ENCODE results near the gene ZNF281.

Gene ZNF281

DNA sequence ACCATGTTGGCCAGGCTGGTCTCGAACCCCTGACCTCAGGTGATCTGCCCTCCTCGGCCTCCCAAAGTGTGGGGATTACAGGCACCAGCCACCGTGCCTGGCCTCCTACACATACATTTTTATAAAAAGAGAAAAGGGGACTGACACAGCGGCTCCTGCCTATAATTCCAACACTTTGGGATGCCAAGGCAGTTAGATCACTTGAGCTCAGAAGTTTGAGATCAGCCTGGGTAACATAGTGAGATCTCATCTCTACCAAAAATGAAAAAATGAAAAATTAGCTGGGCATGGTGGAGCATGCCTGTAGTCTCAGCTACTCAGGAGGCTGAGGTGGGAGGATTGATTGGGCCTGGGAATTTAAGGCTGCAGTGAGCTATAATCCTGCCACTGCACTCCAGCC is 23.4 kb downstream of the ZNF281 start:
- DNase-seq (ENCODE audit: low read depth in 2 of 2) = no peak

DNA sequence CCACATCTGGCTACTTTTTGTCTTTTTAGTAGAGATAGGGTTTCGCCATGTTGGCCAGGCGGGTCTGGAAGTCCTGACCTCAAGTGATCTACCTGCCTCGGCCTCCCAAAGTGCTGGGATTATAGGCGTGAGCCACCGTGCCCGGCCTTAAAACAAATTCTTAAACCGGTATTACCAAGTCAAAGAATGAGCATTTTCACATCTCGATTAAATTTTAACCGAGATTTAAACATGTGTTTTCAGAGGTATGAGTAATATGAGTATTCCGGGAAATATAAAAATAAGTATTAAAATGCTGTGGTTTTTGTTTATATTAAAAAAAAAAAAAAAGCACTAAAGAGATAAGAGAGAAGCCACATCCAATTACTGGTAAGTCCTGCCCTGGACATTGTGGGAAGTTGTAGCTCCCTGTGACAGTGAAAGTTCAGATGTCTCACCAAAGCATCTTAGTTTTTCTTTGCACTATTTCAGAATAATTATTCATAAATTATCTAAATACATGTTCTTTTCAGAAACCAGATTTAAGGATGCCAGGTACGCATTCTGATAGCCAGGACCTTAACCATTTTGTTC is 24.9 kb downstream of the ZNF281 start:
- DNase-seq (ENCODE audit: low read depth in 2 of 2) = no peak

DNA sequence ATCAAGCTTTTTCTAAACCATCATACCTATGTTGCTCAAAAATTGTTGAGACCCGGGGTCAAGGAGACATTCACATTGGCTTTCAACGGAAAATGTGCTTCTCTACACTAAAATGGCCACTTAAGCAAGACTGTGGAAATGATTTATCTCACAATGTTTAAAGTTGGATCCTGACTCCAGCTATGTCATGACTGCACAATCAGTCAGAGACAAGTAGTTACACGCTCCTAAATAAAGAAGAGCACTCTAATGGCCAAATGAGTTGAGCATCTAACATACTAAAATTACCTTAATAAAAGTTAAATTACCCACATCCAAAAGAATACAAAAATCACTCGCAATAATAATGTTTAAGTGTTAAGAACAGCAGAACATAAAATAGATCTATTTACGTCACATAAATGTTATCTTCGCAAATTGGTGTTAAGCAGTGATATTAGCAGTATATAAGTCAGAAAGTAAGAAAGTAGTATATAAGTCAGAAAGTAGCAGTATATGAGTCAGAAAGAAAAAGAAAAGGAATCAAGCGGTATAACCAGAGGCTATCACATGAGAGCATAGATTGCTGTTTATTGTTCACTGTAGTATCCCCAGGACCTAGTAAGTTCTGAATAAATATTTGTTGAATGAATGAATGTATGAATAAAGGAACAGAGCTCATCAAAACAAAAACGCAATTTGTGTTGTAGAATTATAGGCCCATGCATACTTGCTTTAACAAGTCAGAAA is 28.4 kb downstream of the ZNF281 start:
- DNase-seq (ENCODE audit: low read depth in 2 of 2) = no peak

DNA sequence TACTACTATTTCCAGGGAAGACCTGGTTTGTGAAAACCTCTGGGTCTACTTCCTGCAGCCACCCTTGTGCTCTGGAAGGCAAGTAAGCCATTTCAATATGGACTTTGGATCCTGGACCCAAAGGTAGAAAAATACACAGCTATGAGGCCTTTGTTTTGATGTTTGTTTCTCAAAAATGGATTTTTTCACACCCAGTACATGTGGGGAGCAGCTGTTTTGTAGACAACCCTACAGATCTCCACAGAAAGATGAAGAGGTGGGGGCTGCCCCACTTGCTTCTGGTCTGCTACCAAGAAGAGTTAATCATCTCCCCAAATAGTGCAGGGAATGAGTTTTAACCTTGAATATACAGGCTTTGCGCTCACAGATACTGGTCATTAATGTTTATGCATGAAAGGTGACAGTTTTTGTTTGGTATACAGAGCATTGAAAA is 29.2 kb downstream of the ZNF281 start:
- no peak for DNase-seq (ENCODE audit: low read depth in 2 of 2)

DNA sequence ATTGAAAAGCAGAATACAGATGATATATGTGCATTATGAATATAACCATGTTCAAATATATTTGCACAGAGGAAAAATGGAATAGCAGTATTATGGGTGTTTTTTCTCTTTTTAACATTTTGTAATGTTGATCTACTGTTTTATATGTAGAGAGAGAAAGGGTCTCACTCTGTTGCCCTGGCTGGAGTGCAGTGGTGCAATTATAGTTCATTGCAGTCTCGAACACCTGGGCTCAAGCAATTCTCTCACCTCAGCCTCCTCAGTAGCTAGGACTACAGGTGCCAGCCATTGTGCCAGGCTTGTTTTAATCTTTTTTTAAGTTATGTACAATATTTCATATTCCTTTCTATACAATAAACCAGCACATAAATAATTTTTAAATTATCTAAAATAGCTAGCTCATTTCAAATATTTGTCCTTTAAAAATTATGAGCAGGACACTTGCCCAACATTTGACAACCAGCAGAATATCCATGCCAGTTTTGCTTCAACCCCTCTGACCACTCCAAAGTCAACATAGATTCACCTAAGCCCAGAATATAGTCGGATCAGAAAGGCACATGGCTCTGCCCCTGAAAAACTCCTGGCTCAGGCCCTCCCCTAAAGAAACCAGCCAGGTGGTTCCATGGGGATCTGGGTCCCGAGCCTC is 29.8 kb downstream of the ZNF281 start:
- no peak for DNase-seq (ENCODE audit: low read depth in 2 of 2)

DNA sequence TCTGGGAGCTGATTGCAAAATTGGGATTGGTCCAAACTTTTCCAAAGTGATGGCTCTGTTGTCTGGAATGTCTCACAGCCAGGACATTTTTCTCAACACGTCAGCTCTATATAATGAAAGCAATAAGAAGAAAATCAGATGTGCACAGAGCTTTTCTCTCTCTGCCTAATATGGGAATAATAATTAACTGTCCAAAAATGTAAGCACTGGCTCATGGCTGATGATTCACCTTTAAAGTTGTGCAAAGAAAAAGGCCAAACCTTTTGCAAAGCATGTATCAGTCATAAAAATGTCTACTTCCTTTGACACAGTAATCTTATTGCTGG is 30.4 kb downstream of the ZNF281 start:
- DNase-seq (ENCODE audit: low read depth in 2 of 2) = no peak

DNA sequence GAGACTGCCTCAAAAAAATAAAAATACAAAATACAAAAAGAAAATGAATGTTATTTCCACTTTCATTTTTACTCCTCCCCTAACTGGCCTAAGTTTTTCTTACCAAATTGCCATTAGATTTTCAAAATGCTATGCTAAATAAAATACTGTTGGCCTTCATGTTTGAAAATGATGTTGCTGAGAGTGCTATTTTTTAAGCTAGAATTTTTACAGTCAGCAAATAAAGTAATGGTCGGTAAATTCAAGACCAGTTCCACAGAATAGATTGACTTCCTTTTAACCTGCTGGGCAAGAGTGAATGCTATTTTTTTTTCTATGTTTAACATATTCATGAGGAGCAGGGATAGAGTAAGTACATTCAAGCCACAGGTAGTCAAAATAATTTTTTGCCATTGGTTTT is 31.7 kb downstream of the ZNF281 start:
- no peak for DNase-seq (ENCODE audit: low read depth in 2 of 2)

DNA sequence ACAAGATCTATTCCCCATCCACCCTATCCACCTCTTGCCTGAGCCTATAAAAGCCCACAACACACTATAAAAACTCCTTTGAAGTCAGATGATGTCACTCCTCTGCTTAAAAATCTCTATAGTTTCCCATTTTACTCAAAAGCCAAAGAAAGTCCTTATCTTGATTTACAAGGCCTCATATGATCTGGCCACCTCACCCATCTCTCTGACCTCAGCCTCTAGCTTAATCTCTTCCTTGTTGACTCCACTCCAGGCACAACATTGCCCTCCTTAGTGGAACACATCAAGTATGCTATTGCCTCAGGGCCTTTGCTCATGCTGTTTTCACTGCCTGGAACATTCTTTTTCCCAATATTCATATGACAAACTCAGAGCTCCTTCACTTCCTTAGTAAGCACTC is 33.3 kb downstream of the ZNF281 start:
- no peak for DNase-seq (ENCODE audit: low read depth in 2 of 2)

DNA sequence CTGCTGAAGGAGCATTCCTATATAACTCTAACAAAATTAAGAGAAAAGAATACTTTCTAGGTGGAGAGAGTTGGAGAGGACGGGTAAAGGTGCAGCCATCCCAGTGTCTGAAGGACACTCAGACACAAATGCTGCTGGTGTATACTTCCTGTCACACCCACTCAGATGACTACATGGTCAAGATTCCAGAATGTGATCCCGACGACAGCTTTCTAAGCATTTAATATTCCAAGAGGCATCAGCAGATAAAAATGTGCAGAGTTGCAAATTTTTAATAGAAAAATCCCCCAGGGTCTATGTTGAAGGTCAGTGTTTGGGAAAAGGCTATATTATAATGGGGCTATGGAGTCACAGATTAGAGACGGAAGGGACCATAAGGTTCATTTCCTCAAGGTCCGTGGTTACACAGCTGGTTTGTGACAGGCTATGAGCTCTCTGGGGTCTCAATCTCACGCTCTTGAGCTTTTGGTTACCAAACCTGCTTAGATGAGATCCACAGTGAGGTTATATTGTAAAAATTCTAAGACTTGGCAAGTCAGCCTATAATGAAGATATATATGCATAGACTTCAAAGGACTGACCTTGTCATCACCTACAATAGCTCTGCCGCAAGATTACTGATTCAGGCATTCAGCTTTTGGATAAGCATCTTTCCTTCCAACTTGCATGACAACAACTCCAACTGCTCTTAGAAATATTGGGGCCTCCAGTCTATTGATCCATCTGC is 35.1 kb downstream of the ZNF281 start:
- no peak for DNase-seq (ENCODE audit: low read depth in 2 of 2)

DNA sequence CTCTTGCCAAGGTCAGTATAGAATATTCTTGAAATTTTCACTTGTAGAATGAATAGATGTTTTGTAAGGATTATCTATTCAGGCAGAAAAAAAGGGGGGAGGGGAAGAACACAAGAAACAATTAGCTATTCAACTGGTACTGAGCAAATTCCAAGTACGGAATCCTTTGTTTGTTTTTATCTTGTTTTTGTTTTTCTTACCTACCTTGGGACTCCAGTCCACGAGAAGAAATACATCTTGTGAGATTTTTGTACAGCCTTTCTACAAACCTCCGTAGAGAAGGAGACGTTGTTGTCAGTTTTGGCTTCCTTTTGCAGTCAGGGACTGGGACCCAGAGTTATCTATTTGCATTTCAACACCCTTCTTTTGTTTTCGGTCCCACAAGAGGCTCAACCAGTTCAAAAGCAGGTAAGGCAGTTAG is 36.0 kb downstream of the ZNF281 start:
- DNase-seq (ENCODE audit: low read depth in 2 of 2) = no peak

DNA sequence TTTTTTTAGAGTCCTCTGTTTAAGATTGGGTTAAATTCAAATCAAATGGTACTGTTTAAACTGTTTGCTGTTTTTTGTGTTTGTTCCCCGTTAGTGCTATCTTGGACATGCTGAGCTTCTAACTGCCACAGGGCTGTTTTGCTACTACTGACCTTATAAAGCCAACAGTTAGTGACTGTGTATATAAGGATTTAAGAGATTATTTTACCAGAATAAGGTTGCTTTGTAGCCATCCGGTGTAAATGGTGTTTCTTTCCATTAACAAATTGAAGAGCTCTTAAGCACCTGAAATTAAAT is 37.0 kb downstream of the ZNF281 start:
- no peak for DNase-seq (ENCODE audit: low read depth in 2 of 2)

DNA sequence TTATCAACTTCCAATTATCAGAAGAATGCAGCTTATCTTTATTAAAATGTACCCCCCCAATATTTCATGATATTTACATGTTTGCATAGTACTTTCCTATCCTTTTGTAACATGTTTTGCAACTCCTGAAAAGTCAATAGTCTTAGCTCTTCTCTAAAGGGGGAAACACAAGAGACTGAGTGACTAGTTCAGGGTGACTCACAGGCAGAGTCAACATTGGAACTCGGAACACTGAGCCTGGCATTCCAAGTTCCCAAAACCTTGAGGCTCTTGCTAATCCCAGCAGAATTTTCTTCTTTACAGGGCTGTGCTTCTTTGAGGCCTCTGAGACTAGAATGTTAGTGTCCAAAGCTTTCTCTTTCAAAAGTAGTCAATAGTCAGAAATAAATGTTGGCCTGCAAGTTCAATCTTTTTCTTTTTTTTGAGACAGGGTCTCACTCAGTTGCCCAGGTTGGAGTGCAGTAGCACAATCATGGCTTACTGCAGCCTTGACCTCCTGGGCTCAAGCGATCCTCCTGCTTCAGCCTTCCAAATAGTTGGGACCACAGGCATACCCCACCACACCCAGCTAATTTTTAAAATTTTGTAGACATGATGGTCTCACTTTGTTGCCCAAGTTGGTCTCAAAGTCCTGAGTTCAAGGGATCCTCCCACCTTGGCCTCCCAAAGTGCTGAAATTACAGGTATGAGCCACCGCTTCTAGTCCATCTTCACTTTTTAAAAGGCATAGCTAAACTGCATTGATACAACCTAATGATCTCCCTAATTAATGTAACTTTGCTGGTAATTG is 37.5 kb downstream of the ZNF281 start:
- no peak for DNase-seq (ENCODE audit: low read depth in 2 of 2)

DNA sequence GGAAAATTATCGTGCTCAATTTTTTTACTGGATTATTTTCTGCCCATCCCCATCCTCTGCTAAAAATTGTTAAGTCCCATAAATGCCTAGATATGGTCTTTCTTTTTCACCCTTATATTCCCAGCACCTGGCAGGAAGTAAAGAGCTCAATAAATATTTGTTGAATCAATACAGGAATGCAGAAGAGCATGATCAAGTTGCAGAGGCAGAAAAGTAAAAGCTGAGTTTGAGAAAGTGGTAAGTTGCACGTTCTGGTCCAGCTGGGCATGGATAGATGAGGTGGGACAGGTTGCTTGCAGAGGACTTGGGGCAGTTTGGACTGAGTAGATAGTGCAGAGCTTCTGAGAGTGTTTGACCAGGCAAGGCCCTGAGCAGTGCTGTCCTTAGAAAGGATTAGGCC is 40.1 kb downstream of the ZNF281 start:
- DNase-seq (ENCODE audit: low read depth in 2 of 2) = no peak

DNA sequence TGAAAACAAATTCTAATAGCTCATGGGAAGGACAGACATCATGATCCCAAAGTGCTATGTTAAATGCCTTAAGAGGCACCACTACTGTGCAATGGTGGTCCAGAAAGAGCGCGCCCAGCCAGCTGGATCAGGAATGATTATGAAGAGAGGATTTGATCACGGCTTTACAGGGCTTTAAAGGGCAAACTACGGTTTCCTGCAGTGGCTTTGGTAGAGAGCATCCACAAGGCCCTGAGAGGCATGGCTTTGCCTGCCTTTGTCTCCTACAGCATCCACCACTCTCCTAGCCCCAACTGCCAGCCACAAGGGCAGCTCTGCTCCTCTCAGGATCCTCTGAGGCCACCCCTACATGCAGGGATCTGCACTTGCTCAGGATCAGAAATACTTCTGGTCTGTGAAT is 40.7 kb downstream of the ZNF281 start:
- DNase-seq (ENCODE audit: low read depth in 2 of 2) = no peak

DNA sequence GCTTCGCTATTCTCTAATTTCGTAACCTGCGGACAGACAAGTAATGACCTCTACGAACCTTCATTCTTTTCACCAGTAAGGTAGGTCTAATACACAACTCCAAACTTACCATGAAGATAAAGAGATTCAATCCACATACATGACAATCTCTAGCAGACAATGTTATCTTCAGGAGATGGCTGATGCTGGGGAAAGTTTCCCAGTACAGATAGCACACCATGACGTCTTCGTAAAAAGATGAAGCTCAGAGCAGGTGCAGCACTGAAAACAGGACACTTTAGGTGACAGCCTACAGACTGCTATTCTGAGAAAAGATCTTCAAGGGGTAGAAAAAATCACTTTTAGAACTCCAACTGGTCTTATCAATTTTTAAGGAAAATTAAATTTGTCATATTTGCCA is 41.3 kb downstream of the ZNF281 start:
- DNase-seq (ENCODE audit: low read depth in 2 of 2) = no peak

DNA sequence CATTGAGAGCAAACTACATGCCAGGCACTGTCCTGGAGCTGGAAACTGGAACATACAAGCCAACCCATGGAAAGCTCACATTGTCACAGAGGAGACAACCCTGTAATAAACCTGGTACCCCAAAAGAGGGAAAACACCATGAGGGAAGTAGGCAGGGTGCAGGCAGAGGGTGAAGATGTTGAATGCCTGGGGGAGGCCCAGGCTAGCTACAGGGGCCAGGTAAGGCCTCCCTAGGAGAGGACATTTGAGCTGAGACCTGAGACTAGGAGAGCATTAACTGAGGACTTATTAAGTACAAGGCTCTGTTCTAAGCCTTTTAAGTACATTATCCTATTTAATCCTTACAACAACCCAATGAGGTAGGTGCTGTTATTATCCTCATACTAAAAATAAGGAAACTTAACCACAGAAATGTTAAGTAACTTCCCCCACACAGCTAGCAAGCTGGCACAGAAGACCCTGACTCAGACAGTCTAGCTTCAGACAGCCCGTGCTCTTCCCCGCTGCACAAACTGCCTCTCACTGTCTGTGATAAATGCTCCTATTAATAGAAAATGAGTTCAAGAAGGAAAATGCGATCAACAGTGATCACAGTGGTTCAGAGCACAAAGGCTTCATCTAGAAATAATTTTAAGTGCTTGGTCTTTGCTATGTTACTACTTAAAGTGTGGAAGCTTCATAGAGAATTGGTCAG is 41.8 kb downstream of the ZNF281 start:
- no peak for DNase-seq (ENCODE audit: low read depth in 2 of 2)

DNA sequence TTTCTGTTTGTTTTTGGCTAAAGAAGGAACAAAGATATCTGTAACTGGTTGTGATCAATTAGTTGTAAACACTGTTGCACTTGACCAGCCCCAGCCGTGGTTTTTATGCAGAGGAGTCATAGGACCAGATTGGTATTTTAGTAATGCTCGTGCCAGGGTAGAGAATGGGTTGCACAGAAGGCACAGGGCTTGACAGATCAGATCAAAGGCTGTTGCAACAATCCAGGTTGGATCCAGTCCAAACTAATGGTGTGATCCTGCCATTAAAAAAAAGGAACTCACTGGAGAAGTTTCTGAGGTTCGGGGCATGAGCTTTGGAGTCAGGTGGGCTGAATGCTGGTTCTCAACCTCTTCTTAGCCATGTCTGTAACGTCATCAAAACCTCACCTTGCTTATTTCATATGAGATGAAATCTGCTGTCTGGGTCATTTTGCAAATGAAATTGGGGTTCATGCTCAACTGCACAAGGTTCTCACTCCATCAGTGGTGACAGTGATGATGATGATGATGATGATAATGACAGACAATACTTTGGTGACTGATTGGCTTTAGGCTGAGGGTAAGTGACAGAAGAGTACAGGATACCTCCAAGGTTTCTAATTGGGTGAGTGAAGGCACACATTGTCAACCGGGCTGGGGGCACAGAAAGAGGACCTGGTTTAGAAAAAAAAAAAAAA is 43.1 kb downstream of the ZNF281 start:
- no peak for DNase-seq (ENCODE audit: low read depth in 2 of 2)

DNA sequence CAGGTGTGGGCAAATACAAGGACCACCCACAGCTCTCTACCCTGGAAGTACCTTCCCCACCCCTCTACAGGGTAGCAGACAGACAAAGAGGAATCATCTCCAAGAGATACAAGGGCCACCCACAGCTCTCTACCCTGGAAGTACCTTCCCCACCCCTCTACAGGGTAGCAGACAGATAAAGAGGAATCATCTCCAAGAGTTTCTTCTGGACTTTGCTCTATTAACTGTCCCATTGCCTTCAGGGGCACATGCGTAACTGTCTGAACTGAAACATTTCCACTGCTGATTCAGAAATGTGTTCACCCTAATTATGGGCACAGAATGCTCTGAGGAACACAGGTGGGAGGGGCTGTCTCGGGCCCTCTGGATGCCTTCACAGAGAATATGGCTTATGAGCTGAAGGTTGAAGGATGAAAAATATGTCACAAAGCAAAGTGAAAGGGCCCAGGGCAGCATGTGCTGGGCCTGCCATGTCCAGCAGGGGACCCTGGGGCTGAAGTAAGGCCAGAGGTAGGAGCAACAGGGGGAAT is 43.9 kb downstream of the ZNF281 start:
- DNase-seq (ENCODE audit: low read depth in 2 of 2) = no peak

DNA sequence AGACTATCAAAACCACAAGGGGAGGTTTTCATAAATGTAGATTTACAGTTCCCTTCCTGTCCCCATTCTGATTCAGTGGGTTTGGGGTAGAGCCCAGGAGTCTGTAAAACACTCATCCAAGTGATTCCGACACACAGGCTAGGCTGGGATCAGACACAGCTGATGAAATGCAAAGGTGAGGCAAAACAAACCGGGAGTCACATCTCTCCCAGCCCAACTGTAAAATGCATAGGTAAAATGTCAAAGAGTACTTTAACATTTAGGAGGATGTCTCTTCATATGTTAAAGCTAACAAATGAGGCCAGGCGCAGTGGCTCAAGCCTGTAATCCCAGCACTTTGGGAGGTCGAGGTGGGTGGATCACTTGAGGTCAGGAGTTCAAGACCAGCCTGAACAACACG is 45.0 kb downstream of the ZNF281 start:
- DNase-seq (ENCODE audit: low read depth in 2 of 2) = no peak

DNA sequence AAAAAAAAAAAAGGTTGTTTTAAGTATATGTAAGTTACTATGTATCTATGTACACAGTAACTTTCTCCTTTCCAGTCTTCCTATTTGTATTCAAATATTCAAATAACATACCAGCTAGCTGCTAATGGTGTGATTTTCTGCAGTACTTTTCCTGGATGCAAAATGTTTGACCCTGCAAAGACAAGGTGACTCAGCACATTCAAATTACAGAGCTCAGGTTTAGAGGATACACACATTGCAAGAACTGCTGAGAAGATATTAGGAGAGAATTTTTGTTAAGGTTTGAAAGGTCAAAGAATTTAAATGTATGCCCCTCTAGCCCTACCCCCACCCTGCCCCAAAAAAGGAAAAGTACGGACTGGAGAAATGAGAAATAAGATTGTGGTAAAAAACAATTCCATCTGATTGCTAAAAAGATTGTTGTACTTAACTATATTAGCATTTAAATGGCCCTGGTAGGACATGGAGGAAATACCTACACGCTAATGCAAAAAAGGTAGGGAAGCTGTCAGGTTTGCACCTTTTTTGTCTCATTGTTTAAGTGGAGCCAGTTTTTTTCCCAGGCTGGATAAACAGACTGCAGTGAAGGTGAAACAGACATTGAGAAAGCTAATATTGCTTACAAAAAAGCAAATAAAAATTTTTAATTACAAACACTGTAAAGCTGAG is 45.6 kb downstream of the ZNF281 start:
- no peak for DNase-seq (ENCODE audit: low read depth in 2 of 2)

All from stimulated activated CD8-positive, alpha-beta memory T cell treated with anti-CD3 and anti-CD28 coated beads, Interleukin-2, amount 100 ng/mL, for 1 hour (primary cell).